Measurements from ENCODE around the gene C8A.

C8A gene

DNA sequence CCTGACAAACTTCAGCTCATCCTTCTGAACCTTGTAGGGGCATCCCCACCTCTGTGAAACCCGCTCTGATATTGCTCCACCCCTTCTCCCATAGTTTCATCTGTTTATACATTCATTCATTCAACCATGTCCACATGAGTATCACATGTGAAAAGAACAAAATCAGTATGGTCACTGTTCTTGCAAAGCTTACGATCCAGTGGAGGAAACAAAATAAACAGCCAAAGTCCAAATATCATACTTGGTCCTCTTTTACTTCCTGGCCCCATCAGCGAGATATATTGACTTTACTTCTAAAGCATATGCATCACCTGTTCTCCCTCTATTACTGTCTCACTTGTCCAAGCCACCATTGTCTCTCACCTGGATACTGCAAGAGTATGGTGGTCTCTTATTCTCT is 35.6 kb downstream of the C8A start:
- no peak for DNase-seq

GRCh38 chr1:56894014-56894413 is 39.4 kb downstream of the C8A start:
- DNase-seq: no peak

DNA sequence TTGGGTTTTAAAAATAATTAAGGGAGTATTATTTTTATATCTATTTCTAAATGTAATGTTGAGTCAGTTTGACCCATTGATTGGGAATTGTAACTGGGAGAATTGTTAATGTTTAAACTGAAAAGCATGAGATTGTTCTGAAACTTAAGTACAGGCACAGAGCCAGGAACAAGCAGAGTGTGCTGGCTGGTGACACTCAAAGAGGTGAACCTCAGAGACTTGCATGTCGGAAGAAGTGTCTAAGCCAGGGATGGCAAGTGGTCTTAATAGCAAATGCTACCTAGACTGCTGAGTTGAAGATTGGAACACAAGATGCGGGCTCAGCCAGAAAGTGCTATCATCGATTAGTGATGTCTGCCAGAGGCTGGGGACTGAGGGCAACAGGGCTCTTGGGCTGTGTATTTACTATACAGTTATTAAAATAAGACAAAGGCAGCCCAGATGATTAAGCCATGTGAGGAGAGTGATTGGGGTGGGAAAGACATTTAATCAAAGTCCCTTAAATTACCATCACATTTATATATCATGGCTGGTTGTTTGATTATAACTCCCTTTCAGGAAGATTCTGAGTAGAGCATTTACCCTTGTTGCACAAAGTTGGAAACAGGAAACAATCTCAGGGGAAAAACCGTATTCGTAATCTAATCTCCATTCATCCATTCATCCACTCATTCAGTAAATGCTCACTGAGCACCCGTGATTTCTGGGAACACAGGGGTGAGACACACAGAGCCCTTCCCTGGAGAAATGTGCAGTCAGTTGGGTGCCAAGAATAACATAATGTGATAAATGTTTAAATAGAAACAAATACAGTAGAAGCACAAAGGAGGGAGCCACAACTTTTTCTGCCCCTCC is 42.8 kb downstream of the C8A start:
- DNase-seq: no peak

DNA sequence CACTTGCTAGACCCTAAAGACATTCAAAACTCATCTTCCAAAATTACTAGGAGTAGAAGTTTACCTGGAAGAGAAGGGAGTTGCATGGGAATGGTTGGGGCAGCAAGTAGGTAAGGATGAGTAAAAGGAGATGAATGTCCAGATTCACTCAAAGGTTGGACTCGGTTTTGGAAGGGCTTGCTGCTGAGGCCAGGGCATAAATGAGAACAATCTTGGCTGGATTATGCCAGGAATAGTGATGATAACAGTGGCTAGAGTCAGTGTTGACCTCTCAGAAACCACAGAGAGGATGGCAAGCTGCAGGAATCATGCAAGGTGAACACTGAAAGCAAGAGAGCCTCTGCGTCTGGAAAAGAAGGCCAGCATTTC is 43.4 kb downstream of the C8A start:
- no peak for DNase-seq

GRCh38 chr1:56898879-56899278 is 44.3 kb downstream of the C8A start:
- no peak for DNase-seq

GRCh38 chr1:56901716-56902115 is 47.1 kb downstream of the C8A start:
- DNase-seq: no peak

GRCh38 chr1:56903778-56904177 is 49.2 kb downstream of the C8A start:
- no peak for DNase-seq

- DNase-seq: no peak
These were observed 50.2 kb downstream of the C8A start for GRCh38 chr1:56904663-56905397.

DNA sequence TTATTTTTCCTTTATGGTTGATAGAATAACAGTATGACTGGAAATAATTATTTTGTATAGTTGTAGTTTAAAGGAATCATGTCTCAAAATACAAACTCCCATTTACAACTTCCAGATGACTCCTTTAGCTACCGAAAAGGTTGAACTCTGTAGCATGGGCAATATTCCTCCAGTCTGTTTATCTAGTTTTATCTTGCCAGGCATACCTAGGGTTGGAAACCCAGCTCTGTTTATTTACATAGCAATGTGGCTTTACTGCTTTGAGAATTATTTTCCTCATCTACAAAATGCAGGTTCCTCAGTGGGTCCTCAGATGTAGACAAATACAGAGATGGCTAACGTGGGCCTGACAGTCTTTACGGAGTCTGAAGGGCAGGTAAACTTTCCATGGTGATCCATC is 51.1 kb downstream of the C8A start:
- no peak for DNase-seq

DNA sequence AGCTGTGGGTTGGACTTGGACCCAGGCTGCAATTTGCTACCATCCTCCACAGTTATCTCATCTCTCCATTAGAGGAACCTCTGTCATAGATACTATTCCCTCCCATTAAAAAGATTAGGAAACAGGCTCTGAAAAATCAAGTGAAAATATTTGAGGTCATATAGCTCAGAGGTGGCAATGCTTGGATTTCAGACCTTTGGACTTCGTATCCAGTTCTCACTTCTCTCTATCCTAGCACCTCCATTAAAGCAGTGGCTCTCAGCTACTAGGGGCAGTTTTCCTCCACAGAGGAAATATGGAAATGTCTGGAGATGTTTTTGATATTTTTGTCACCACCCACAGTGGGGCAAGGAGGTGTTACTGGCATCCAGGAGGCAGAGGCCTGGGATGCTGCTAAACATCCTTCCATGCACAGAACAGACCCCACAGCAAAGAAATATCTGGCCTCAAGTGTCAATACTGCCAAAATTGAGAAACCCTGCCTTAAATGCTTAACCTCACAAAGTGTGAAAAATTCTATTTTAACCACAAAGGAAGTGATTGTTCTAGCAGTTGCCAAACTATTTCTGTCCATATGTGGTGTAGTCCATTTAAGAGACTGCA is 54.1 kb downstream of the C8A start:
- DNase-seq: no peak

- no peak for DNase-seq
These were observed 55.9 kb downstream of the C8A start for GRCh38 chr1:56910441-56910985.

DNA sequence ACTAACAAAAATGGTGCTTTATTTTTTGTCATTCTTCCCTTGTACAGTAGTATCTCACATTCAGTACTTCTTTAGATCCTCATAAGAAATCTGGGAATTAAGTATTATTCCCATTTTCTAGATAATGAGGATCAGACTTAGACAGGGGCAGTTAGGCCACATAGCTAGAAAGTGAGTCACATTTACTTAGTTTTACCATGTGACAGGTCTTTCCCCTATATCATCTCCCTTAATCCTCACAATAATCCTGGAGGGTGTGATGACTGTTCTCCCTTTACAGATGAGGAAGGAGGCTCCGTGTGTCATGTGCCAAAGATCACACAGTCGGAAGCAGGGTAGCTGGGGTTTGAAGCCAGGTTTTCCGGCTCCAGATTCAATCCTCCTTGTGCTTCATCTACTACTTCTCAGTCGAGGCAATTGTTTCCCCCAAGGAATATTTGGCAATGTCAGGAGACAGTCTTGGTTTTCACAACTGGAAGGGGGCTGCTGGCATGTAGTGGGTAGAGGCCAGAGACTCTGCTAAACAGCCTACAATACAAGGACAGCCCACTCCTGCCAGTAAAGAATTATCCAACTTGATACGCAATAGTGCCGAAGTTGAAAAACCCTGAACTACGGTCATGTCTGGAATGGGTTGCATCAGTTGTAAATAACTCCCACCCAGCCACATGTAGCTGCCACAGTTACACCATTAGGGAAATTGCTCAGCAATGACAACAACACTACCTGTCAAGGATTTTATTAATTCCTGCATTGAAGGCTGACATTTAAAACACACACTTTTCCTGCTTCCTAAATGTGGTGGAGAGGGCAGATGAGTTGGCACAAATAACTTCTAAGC is 56.7 kb downstream of the C8A start:
- DNase-seq: no peak

GRCh38 chr1:56912325-56912724 is 57.7 kb downstream of the C8A start:
- DNase-seq: no peak

GRCh38 chr1:56915960-56916359 is 61.4 kb downstream of the C8A start:
- no peak for DNase-seq

DNA sequence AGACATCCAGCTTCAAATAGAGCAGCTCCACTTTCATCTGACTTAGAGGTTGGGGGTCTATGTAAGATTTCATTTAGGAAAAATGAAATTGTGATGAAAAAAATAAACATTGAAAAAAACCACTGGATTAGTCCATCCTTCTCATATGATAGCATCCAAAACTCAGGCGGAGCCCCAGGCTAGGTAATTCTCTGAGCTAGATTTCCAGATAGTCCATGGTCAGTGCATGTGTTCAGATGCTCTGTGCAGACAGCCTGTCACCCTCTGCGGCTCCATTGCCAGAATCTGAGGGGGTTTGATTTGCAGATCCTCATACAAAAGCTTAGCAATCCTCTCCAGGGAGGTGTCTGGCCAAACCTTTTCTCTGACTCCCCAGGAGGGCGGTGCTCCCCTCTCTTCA is 62.0 kb downstream of the C8A start:
- DNase-seq: no peak

DNA sequence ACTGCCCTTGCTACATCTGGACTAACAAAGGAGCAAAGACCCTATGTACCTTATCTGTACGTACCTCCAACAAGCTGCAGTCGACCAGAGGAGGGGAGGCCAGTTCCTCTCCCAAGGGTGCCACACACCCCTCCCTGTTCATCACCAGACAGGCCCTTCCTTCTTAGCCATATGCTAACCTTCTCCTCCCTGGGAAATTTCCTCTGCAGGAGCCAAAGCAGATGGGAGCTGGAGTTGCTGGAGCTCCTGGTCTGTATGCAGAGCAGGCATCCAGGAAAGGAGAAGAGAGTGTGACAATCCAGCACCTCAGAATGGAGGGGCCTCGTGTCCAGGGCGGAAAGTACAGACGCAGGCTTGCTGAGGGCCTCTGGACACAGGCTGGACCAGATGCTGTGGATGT is 62.8 kb downstream of the C8A start:
- no peak for DNase-seq

- no peak for DNase-seq
These were observed 66.0 kb downstream of the C8A start for GRCh38 chr1:56920591-56921001.

DNA sequence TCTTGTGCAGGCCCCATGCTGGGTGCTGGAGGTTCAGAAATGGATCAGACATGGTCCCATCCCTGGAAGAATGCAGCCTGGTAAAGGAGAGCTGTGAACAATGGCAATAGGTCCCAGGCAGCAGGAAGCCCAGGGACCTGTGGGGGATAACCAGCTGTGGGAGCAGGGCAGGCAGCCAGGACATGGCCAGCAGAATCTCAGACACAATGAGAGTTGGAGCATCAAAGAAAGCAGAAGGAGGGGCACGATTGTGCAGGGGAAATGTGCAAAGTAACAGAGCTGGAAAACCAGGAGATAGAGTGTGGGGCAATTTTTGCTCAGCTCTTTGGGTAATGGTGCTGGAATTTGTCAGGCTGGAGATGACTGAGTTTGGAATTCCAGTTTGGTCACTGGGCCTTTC is 66.9 kb downstream of the C8A start:
- DNase-seq: no peak

DNA sequence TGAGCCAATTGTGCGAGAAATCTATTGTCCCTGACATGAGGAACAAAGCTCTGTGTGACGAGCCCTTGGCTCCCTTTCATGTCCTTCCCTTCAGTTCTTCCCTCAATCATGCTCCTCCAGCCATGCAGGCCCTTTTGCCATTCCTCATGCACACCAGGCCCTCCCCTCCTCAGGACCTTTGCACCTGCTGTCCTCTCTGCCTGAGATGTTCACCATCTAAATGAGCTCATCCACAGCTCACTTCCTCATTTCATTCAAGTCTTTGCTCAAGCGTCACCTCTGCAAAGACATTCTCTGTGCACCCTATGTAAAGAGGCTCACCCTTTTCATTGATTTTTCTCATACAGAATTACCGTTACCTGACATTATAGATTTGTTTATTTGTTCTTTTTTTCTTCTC is 67.5 kb downstream of the C8A start:
- no peak for DNase-seq

DNA sequence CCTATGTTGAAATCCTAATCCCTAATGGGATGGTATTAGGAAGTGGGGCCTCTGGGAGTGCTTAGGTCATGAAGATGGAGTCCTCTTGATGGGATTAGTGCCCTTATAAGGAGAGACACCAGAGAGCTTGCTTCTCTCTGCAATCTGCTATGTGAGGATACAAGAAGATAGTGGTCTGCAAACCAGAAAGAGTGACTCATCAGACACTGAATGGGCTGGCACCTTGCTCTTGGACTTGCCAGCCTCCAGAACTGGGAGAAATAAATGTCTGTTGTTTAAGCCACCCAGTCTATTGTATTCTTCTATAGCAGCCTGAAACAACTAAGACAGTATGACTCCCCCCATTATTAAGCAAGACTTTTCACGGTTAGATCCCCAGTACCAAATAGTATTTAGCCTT is 67.9 kb downstream of the C8A start:
- DNase-seq: no peak

DNA sequence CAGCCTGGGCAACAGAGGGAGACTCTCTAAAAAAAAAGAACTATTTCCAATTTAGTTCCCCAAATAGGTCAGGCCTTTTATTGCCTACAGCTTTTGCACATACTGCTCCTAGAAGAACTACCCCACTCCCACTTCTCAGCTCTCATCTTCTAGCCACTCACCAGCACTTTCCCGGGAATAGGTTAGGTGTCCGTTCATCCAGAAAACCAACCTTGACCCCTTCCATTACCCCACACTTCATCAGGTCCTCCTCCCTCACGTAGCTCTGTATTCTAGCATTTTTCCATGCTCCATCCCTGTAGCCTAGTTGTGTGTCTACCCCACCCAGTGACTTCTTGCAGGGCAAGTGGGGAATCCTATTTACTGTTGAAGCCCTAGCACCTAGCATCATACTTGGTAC is 68.6 kb downstream of the C8A start:
- no peak for DNase-seq
